VCaP (cell line): Measurements from ENCODE around the gene STXBP4.

Experiments
- H3K27ac ChIP-seq: fragments of 450-650 bp; 2 replicates; pipeline ENCODE4 v1.5.1; 2017
- TF ChIP-seq, protein P1 (sequence below): fragments of 450-650 bp; conservative IDR thresholded peaks from 2 replicates; pipeline ENCODE4 v1.5.1; 2017; ENCODE audit warnings: mild to moderate bottlenecking, moderate library complexity

The STXBP4 gene

DNA sequence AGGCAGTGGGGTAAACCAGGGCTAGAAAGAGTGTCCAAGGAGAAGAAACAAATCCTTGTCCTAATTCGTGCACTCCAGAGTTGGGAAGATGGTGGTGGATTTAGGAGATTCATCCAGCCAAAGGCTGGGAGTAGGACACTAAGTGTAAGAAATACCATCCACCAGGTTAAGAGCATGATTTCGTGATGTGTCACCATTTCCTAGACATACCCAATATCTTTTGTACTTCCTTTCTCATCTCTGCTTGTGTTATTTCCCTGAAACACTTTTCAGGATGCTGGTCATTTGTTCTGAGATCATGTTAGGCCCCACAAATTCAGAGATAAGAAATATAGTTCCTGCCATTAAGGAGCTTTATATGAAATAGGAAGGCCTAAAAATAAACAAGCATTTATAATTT is 189.9 kb downstream of the STXBP4 start:
- H3K27ac ChIP-seq: no peak overlapping the region; the same call in 1 of the 2 replicates
- TF ChIP-seq, protein P1, sequence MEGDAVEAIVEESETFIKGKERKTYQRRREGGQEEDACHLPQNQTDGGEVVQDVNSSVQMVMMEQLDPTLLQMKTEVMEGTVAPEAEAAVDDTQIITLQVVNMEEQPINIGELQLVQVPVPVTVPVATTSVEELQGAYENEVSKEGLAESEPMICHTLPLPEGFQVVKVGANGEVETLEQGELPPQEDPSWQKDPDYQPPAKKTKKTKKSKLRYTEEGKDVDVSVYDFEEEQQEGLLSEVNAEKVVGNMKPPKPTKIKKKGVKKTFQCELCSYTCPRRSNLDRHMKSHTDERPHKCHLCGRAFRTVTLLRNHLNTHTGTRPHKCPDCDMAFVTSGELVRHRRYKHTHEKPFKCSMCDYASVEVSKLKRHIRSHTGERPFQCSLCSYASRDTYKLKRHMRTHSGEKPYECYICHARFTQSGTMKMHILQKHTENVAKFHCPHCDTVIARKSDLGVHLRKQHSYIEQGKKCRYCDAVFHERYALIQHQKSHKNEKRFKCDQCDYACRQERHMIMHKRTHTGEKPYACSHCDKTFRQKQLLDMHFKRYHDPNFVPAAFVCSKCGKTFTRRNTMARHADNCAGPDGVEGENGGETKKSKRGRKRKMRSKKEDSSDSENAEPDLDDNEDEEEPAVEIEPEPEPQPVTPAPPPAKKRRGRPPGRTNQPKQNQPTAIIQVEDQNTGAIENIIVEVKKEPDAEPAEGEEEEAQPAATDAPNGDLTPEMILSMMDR: no peak

DNA sequence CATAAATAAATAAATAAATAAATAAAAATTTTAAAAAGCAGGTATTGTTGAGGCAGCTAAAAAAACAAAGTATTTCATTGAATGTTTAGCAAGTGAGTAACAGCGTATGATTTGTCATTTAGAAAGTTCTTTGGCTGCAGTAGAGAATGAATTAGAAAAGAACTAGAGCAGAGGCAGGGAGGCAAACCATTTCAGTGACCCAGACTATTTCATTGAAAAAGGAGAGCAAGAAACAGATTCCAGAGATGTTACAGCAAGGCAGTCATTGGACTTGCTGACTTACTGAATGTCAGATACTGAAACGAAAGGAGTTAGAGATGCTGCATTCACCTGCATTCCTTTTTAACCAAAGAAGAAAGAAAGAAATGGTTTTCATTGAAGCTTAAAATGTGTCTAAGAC is 190.7 kb downstream of the STXBP4 start:
- TF ChIP-seq, protein P1: no peak
- H3K27ac ChIP-seq: no peak overlapping the region

DNA sequence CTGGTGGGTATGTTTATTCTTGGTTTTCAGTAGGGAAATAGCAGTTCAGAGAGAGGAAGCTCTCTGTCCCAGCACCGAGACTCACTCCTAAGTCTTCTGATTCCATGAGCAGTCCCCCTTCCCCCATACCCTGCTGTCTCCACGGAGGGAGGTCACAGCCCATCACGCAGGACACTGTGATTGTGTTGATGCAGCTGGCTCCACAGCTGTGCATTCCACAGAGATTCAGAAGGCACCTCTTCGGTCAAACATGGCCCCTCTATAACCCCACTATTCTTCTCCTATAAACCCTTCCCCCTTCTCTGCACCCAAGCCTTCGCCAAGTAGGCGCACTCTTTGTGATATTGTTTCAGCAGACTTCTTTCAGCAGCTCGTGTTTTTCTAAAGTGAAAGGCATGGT is 191.9 kb downstream of the STXBP4 start:
- H3K27ac ChIP-seq: no peak overlapping the region

DNA sequence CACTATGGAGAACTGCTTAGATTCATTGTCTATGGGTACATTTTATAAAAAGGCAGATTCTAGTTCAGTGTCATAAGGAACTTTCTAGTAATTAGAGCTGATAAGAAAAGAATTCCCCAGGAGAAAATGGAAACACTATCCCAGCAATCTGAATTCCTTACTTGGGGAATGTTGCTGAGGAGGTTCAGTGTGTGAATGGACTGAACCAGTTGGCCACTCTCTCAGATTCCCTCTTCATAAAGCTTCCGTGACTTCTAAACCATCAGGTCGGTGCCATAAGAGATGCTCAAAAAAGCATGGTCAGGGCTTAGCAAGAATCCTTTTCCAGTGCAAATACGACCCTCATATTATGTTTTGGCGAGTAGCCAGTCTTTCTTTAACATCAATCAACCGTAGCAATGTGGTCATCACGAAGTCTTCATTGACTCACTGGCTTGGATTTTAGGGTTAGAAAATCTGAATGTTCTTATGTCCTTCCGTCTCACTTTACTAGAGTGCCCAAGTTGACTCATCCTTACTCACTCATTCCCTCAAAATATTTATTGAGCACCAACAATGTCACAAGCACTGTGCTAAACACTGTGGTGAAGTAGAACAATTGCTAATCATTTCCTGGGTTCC is 193.5 kb downstream of the STXBP4 start:
- no peak overlapping the region for H3K27ac ChIP-seq
- TF ChIP-seq, protein P1: no peak

More for the DNA sequence above, 191.9 kb downstream of the STXBP4 start:
- TF ChIP-seq, protein P1: no peak

DNA sequence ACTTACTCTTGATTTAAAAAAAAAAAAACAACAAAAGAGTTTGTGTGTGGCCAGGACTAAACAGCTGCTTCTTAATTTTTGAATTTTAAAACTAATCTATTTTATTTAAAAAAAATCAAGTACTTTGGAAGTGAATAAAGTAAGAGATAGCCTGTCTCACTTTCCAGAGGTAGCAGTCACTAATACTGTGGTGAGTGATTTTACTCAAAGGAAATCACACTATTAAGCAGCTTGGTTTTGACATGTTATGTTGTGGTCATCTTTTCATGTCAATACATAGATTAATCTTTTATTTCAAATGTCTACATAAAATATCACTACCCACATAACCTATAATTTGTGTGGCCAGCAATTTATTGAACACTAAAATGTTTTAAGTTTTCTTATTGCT is 194.0 kb downstream of the STXBP4 start:
- TF ChIP-seq, protein P1: no peak
- no peak overlapping the region for H3K27ac ChIP-seq

DNA sequence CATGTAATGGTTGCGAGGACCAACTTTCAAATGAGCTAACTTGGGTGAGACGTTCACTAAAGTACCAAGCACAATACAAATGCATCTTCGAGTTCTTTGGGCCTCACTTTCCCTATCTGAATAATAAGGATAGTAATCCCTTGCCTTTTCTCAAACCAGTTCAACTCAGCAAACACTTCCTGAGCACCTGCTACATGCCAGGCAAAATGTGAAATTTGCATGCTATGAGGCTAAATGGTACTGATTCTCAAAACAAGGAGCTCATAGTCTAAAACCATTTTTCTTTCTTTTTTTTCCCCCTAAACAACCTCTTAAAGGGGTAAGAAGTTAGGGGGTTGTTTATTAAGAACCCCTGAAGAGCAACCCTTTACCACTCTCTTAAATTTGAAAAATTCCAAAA is 194.8 kb downstream of the STXBP4 start:
- no peak overlapping the region for H3K27ac ChIP-seq
- TF ChIP-seq, protein P1: no peak

DNA sequence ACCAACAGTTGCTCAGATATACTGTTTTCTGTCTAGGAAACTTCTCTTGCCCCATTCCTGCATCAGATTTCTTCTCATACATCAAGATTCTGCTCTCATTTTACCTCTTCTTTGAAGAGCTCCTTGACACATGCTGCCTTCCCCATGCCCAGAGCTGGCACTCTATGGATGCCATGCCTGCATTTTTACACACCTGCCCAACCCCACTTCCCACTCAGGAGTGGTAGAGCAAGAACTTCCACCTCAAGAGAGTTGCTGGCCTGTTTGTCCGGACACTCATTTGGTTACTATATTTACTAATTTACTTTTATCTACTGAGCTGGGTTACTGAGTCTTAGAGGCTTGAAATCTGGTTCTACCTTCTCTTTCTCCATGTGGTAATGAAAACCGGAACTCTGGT is 197.9 kb downstream of the STXBP4 start:
- no peak overlapping the region for H3K27ac ChIP-seq

More for the DNA sequence above, 197.9 kb downstream of the STXBP4 start:
- TF ChIP-seq, protein P1: no peak
